G401 (cell line): Measurements from ENCODE around the gene TPH2. TPM values are rescaled to one million over a fixed set of nuclear protein-coding genes. Genes with fewer than 3 reads are reported as not detected.

ENCODE experiments used
- DNase-seq: peaks from one replicate; pipeline ENCODE4 v3.0.0-alpha.2; 2015; ENCODE audit warnings: low spot score
- in situ Hi-C: cut with HindIII; loops from 2 replicates; pipeline ENCODE4 v1.10.0; 2016; ENCODE audit warnings: low sequenced_read_pairs, mixed read lengths
- total RNA-seq: library from RNA; depleted of rRNA; stranded (reverse); fragments of >200 nt; shearing (Covaris generic); gene quantifications from 2 replicates; pipeline ENCODE4 v1.2.3, GENCODE V29; 2014; rRNA removed

Gene TPH2
- total RNA-seq, 1 experiment from 2014 or later: not detected

DNA sequence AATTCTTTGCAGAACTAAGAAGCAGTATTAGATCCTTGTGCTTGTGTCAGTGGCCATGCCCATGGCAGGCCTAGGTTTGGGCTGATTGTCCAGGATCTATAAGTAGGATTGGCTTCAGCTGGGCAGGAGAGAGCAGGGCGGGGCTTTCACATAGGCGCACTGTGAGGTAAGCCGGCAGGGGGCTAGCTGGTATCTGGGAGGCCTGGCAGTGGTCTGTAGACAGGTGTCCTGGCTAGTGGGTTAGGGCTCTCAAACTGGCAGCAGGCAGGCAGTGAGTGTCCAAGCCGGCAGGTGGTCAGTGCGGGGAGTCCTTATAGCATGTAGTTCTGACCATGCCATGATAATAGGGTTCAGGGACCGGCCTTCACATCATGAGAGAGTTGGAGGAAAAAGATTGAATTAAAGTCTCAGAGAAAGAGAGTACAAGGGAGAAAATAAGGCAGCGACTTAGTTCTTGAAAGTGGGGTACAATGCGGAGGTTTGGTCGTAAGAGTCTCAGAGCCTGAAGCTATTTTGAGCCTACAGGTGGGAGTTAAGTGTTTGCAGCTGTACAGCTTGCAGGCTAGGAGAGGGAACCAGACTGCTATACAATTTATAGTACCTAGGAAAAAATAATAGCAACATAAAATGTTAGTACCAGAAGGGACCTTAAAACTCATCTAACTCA, 137.4 kb downstream of the TPH2 start:
- in situ Hi-C loops: no loop called here
- DNase-seq: peak; percentile 67

- in situ Hi-C loops: no loop called here
- no peak for DNase-seq
Observed at GRCh38 chr12:72076558-72076915, 137.9 kb downstream of the TPH2 start.

DNA sequence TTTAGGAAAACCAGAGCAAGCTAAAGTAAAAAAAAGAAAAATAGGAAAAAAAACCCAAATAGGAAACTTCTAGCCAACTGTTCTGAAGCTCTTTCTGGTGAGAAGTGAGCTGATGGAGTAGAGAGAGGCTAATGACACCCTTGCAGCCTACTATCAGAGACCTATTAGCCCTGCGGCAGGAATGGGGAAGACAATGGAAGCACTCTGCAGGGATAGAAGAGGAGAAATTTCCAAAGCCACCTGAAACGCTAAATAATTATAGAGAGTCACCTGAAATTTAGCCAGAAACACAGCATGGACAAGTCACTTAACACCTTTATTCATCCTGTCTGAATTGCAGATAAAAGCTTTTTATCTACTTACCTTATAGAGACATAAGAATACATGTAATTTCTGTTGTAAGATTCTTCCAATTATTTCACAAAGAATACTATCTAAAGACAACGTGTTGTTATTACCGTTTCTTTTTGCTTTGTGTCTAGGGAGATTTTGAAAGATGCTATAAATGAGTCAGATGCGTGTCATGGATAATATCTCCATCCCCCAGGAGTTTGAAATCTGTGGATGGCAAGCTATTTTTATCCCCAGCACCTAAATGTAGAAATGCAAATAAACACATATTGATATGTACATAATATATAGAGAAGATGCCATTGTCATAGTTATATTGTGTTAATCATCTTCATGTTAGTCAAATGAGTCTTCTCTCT, 138.6 kb downstream of the TPH2 start:
- in situ Hi-C loops: no loop called here
- peak; percentile 64 for DNase-seq

GRCh38 chr12:72081777-72082176, 143.1 kb downstream of the TPH2 start:
- in situ Hi-C loops: no loop called here
- peak; percentile 85 for DNase-seq

Other genes starting within 250 kb of the TPH2 start
- gene RAB21, start 184.0 kb upstream of the TPH2 start, total RNA-seq: 31.6 and 50.6 TPM in 2 replicates
- gene TBC1D15, start 99.1 kb upstream of the TPH2 start, total RNA-seq: 14.3 and 14.8 TPM in 2 replicates